ENCODE data around the gene CHD1. TPM values are rescaled to one million over a fixed set of nuclear protein-coding genes. Genes with fewer than 3 reads are reported as not detected.

Gene CHD1
- total and polyA plus RNA-seq, 9 of the 15 experiments (the other 6 are each of a cell fraction or from before 2014, with no cell fraction given), result 27.3 to 133 (median 58.7) TPM

Small RNAs within 50 kb of the gene (small RNA-seq; reads per million reads assigned to genes)
- gene RF00019, result not detected
- gene RNU6-402P, result not detected

Other genes with a start within 250 kb of the CHD1 start
- gene RGMB, start 155.3 kb downstream of the CHD1 start, total RNA-seq (2014; rRNA removed), result 0.08 TPM in 1 of 2 replicates, not detected in the other
- gene RGMB, start 155.3 kb downstream of the CHD1 start, total RNA-seq (2014; rRNA removed; fragmentation: Illumina TruSeq; extraction: Trizol), result not detected in 2 replicates
- gene RGMB, start 155.3 kb downstream of the CHD1 start, total RNA-seq (2015; rRNA removed; fragmentation: Illumina TruSeq; extraction: Trizol), result not detected in 2 replicates
- 0.31 and 0.38 TPM in 2 replicates for gene RGMB, start 155.3 kb downstream of the CHD1 start, total RNA-seq (2021)
- not detected in 2 replicates for gene RGMB, start 155.3 kb downstream of the CHD1 start, polyA plus RNA-seq (2011; rRNA removed)
- not detected in 2 replicates for gene RGMB, start 155.3 kb downstream of the CHD1 start, polyA plus RNA-seq (2014; fragmentation: Illumina TruSeq; extraction: Trizol)
- not detected for gene RGMB, start 155.3 kb downstream of the CHD1 start, polyA plus RNA-seq (2014; fragmentation: Nextera tagmentation; extraction: Ambion mirVana)
- 0.03 TPM in 1 of 2 replicates, not detected in the other for gene RGMB, start 155.3 kb downstream of the CHD1 start, polyA plus RNA-seq (2014; rRNA removed)